COR-L47 (cell line): ENCODE results near the gene ANGEL1.

ENCODE experiments used
- DNase-seq: peaks from one replicate; lab custom pipeline; 2025; lab: John Stamatoyannopoulos, UW

Gene ANGEL1

DNA sequence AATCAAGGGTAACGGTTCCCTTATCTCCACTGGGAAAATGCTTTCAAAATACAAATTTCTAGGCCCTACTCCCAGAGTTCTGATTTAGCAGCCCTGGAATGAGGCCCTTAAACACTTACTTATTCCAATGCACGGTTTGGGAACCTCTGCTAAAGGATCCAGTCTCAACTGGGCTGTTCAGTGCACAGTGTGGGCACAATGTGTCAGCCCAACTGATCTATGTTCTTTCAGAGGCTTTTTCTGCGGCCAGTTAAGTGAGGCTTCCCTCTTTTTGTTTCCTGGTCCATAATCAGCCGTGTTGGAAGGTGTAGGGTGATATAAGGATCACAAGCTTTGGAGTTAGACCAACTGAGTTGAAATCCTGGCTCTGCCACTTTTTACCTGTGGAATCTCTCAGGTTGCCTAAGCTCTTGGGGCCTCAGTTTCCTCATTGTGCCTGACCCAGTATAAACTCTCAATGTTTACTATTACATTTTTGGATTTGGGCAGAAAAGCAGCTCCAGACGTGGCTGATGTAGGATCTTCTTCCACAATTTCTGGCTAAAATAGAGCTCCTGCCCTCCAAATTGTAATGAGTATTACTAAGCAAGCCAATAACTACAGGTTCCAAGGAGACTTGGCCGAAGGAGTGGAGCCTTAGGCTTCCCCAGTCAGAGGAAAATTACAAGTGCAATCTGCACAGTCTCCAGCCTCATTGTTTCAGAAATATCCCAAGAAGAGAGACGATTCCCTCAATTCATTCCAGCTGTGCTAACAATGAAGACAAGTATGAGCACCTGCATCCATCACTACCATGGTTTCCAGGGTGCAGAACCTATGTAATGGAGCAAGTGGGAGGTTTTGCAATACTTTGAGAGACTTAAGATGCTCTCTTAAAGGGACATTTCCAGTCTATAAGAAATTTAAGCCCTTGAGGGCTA, 2.3 kb upstream of the ANGEL1 start:
- no peak for DNase-seq

DNA sequence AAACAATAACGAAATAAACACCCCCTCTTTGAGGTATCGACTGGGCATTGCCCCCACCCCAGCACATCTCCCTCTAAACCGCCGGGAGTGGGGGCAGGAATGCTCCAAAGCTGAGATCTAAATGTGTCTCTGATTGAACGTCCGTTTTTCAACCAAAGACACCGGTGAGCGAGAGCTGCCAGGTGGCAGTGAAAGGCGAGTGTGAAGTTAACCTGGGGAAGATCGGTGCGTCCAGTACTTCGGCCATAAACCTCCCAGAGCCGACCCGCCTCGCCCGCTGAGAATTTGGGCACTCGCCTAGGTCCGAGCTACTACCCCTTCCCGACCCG, 625 bp downstream of the ANGEL1 start:
- DNase-seq = no peak

DNA sequence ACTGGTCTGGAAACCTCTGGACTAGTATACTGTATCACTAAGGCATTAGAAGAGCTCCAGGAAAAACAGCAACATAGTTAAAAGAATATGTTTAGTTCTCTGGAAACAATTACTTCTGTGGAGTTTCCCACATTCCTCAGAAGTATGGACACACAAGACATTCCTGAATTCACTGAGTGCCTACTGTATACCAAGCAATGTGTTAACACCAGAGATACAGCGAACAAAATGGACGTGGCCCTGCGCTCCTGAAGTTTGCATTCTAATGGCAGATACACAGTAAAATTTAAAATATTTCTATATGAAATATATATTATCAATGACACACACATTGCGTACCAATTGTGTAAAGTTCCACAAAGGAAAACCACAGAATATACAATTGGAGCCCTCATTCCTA, 1.1 kb downstream of the ANGEL1 start:
- no peak for DNase-seq

DNA sequence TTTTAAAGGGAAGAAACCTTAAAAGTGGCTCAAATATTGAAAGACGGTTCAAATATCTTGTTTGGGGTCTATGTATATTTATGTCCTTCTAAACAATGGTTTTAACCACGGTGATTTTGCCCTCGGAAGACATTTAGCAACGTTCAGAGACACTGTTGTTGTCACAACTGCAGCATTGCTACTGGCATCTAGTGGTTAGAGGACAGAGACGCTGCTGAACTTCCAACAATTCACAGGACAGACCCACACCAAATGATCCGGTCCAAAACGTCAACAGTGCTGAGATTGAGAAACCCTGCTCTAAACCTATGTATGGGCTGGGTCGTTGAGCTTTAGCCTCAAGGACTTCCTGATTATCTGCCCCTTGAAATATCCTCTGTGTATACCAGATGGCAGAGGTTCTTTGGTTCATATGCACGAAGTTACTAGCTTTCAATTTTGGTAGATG, 1.7 kb downstream of the ANGEL1 start:
- DNase-seq = peak; percentile 8

DNA sequence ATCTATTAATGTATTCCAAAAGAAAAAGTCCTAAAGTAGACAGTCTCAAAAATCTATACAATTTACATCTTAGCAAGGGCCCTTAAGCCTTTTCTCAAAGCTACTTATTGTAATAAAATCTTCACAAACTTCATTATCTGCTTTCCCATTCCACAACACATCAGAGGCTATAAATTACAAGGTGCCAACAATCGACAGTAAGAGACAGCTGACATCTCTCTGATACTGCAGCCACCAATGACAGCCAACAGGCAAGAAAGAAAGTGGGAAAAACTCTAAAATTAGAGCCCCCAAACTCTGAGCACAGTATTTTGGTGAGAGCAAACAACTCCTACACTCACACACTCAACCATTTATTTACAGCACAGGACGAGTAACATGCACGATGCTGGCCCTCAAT, 2.2 kb downstream of the ANGEL1 start:
- no peak for DNase-seq

DNA sequence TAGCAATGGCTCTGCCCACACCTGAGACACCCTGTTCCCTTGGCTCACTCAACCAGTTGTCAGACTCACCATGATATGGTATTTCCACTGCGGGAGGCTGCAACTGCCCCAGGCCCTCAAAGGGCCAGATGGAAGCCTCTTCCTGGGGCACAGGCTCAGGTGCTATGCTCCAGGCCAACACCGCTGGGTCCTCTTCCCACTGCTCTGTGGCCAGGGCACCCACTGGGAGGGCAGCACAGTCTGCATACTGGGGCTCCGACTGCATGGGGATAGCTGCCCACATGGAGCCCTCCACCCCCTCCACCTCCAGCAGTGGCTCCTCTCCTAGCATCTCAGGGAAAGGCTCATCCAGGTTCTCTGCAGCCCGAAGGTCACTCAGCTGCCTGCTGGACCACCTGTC, 3.7 kb downstream of the ANGEL1 start:
- DNase-seq = no peak

DNA sequence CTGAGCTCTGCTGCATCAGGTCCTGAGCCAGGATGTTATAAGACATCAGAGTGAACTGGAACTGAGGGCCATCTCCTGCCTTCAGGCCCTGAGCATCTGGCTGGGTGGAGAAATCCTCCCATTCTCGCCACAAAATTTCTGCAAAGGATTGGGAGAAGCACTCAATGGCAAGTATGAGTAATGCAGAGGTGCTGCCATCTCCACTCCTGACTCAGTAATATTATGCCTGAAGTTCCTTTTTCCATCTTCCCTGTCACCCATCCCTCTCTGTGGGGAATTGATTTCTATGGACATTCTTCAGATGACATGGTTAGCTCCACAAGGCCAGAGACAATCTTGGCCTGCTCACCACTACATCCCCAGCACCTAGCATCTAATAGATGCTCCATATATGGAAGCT, 4.7 kb downstream of the ANGEL1 start:
- DNase-seq = no peak

DNA sequence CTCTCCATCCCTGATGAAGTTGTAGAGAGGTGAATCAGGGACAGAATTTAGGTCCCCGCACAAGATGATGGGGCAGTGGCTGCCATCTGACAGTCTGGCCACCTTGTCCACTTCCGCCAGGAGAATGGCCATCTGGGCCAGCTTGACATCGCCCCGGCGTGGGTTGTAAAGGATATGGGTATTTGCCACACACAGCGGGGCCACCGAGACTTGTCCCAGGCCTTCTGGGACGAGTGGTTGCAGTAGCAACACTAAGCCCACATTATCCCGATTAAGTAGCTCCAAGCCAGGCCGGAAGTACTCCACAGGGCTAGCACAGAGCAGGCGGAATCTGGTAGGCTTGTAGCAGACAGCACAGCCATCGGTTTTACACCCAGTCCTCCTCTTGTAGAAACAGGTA, 6.2 kb downstream of the ANGEL1 start:
- DNase-seq = no peak

DNA sequence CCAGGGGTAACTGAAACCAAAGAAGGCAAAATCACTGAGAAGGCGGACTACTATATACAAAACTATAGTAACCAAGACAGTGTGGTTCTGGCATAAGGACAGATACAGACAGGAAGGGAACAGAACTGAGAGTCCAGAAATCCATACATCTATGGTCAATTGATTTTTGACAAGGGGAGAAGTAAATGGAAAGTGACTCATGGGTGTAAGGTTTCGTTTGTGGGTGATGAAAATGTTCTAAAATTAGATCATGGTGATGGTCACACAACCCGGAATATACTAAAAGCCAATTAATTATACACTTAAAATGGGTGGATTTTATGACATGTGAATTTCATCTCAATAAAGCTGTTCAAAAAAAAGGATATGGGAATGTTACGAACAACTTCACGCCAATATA, 18.7 kb downstream of the ANGEL1 start:
- DNase-seq = no peak

DNA sequence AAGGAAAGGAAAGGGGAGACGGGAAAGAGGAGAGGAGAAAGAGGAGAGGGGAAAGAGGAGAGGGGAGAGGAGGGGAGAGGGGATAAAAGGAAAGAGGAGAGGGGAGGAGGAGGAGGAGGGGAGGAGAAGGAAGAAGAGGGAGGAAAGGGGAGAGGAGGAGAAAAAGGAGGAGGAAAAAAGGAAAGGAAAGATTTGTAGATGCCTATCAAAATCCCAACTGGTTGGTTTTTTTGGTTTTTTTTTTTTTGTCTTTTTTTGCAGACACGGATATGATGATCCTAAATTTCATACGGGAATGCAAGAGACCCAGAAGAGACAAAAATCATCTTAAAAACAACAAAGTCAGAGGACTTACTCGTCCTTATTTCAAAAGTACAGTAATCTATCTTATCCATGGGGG, 19.4 kb downstream of the ANGEL1 start:
- DNase-seq = no peak

DNA sequence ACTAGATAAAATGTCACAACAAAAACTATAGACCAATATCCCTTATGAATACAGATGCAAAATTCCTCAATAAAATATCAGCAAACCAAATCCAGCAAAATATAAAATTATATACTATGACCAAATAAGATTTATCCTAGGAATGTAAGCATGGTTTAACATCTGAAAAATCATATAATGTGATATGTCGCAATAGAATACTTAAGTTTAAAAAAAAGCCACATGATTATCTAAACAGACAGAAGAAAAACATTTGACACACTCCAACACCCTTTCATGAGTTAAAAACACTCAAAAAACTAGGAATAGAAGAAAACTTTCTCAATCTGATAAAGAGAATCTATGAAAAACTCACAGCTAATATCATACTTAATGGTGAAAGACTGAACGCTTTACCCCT, 20.3 kb downstream of the ANGEL1 start:
- DNase-seq = no peak

DNA sequence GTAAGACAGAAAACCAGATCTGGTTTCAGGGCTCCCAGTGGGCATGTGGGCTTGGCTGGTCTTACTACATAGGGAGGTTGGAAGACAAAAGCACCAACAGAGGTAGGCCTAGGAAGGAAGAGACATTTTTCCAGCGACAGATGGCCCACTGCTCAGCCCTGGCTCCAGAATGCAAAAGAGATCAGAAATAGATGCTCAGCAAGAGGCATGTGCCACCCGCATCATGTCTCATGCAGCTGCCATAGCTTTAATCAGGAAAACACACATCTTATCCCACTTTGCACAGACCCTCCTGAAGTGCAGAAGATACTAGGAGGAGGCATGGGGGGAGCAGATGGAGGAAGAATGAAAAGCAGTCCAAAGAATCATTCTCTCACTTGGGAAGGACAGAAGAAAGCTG, 26.1 kb downstream of the ANGEL1 start:
- no peak for DNase-seq

DNA sequence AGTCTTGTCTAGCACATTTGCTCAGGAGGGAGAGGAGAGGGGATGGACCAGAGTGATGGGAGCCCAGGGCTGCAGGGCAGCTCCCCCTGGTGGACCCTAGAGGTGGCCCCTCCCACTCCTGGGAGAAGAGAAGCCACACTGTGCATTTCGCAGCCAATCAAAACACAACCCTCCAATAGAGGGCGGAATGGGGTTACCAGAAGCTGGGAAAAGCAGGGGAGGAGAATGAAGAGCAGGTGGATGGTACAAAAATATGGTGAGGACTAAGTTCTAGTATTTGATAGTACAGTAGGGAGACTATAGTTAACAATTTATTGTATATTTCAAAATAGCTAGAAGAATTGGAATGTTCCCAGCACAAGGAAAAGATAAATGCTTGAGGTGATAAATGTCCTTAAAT, 27.8 kb downstream of the ANGEL1 start:
- peak; percentile 89 for DNase-seq

DNA sequence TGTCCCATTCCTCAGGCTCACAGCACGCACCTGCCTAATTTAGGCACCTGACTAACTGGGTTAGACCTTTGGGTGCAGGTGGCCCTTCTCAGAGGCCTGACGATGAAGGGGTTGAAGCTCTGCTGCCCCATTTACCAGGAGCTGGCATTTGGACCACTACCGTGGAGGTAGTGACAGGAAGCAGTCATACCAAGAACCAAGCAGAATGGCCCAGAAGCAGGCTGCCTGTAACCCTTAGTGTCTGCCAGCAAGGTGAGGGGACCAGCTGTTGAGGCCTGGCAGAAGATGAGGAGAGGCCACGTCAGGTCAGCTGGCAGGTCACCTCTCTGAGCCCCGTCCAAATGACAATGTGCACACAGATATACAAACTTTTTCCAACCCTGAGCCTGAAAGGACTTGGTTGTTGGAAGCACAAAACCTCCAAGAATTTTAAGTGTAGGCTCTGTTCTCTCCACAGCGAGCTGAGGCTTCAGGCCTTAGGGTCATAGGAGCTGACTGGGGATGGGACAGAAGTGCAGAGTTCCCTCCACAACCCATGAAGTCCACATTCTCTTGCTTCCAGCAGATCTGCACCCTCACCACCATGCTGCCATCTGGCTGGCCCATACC, 28.3 kb downstream of the ANGEL1 start:
- no peak for DNase-seq

DNA sequence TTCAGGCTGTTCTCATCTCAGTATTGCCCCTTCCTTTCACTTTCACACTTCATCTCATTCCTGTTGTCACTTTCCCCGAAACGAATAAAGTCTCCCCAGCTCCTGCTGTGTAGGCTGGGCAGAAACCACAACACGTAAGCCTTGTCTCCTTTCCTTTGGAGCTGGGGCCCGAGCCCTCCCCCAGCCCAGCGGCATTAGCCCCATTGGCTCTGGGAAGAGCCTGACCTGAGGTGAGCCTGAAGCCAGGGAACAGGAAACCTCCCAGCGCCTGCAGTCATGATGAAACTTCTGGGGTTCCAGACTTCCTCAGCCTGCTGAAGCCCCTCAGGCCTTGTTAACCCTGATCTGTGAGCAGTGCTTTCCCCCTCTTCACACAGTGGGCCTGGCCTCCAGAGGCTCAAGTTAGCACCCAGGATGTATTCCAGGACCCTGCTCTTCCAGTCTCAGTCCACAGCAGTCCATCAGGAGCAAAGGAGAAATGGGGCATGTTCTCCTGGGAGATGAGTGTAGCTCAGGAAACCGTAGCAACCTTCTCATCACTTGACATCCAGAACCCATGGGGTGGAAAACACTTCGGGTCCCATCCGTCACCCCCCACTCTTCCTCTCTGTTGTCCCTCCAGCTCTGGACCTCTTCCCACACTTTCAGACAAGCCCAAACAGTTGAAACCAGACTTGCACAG, 29.7 kb downstream of the ANGEL1 start:
- DNase-seq = no peak

DNA sequence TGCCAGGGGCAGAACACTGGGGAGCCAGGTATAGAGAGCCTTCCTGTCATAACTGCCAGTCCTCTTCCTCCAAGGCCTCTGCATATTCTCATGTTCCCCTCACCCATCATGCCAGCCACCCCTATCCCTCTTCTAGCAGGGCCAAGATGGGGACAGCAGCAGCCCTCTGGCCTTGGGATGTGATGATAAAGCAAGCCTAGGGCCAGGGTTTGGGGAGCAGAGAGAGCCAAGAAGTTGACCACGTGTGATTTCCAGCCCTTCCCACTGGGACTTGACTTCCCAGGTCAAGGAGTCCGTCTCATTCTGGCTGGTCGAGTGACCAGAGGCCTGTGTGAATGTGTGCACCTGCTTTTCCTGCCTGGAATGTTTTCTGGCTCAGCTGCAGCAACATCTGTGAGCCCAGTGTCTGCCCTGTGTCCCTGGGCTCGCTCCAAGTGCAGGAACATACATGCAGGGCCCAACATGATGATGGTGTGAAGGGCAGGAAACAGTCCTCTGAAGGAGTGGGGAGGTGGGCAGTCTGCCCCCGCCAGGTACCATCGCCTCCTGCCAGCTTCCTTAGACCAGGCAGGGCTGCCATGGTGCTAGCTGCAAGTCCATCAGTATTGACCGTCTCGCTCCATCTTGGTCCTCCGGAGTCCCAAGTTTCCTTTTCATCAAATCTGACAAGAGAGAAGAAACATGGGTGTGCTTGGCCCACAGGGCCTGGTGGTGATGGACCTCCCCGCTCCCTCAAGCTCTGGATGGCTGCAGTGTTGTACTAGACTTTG, 30.4 kb downstream of the ANGEL1 start:
- DNase-seq = no peak

DNA sequence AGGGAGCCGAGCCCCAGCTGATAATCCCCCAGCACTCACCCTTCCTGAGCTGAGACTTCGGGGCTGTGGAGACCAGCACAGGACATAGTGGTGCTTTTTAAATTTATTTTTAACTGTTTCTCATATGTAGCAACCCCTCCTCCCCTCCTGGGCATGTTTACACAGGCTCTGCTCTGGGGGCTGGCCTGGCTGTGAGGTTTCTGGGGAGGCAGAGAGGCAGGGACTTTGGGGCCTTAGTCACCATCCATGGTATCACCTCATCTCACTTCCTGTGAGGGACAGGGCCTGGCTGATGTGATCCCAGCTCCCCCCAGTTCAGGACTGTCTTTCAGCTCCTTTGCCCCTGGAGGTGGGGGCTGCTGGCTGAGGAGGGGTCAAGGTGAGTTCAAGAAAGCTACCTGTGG, 31.0 kb downstream of the ANGEL1 start:
- no peak for DNase-seq

DNA sequence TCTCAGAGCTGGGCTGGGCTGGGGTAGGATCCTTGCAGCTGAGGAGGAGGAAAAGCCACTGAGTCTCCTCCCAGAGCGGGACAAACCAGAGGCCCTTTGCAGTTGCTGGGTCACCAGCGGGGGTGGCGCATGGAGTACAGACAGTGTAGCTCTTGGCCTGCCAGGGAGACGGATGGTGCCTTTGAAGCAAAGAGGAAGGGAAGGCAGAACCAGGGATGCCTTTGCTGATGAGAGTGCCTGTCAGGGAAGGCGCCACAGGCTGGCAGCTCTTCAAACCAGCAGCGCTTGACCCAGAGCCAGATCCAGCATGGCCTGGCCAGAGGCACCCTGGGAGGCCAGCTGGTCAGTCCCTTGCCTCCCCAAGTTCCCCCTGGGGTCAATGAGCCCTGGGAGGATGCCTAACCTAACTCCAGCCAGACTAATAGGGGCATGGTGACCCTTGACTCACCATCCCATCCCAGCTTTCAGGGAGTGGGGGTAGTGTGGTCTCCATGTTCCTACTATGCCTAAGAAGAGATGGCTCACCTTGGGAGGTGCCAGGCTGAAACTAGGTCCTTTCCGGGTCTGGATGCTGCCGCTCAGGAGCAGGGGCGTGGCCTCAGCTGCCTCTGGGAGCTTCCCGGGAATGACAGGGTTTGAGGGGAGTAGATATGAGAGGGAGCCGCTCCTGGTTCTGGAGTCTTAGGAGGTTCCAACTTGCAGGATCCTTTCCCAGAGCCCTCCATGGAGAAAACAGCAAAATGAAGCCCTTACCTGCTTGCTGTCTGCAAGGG, 31.6 kb downstream of the ANGEL1 start:
- no peak for DNase-seq

DNA sequence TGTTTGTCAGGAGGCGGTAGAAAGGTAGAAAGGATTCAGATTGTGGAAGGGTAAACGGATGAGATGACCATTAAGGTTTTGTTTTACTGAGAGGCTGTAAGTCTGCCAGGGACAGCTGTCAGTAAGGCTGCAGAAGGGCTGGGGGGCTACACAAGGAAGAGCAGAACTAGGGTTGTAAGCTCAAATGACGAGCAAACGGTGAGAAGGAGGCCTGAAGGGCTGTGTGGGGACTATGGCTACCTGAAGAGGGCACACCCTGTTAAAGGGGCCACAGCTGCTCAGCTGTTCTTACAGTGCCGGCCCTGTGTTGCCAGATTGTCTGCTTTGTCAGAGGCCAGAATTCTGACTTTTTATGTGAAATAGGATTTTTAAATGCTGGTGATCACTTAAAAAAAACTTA, 32.3 kb downstream of the ANGEL1 start:
- DNase-seq = no peak

DNA sequence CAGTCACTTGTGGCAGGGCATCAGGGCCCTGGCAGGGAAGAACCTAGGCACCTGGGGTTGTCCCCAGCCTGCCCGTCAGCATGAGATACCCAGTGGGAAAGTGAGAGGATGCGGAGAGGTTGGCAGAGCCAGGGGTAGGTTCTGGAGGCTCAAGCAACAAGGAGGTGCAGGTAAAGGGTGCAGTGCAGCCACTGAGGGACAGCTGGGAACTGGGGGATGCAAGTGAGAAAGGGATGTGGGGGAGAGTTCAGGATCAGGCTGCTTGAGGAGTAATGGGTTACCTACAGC, 32.7 kb downstream of the ANGEL1 start:
- DNase-seq = no peak

DNA sequence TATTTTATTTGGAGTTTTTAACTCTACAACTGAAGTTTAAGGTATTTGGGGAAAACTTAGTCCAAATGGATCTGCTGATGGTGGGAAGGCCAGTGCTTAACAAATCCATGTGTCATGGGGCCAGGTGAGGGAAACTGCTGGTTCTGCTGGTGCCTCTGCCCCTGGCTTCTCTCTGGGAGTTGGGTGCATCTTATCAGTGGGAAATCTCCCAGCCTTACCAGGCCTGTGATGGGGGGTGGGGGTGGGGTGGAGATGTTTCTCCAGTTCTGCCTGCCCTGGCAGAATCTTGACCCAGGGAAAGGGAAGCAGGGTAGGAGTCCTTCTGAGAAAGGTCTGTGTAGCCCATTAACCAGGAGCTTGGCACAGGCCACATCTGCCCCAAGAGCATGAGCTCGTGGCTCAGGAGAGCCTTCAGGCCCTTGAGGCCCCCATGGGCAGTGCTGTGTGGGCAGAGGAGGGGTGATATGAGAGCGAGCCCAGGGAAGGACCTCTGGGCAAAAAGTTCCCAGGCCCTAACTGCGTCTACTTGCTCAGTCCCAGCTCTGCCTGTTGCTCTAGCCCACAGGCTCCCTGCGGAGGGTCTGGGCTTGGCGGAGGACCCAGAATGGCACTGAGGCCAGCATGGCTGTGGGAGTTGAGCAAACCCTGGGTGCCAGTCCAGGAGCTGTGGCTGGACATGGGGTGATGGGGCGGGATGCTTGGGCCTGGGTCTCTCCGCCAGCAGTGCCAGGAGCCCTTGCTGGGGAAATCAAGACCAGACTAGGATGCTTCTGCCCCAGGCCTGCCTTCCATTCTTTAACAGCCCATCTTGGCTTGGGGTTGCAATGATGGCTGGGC, 33.2 kb downstream of the ANGEL1 start:
- no peak for DNase-seq
